ENCODE measurements around the gene FBLN5. TPM values are rescaled to one million over a fixed set of nuclear protein-coding genes. Genes with fewer than 3 reads are reported as not detected.
A peak's percentile ranks its signal among the peaks of the same experiment; 100 is the strongest.

Gene FBLN5
- total RNA-seq, 1 donor = 1.9 TPM

- DNase-seq (ENCODE audit: low read depth in 2 of 3, low spot score in 2 of 3) = peak in 1 of 3 donors; percentile 15
Observed at GRCh38 chr14:91835197-91835919, 112.1 kb downstream of the FBLN5 start.

- no peak for DNase-seq (ENCODE audit: low read depth in 2 of 3, low spot score in 2 of 3)
Observed at GRCh38 chr14:91834571-91834970, 112.9 kb downstream of the FBLN5 start.

GRCh38 chr14:91831337-91831736, 116.2 kb downstream of the FBLN5 start:
- DNase-seq (ENCODE audit: low read depth in 2 of 3, low spot score in 2 of 3) = no peak

- peak in 1 of 3 donors; percentile 40 for DNase-seq (ENCODE audit: low read depth in 2 of 3, low spot score in 2 of 3)
Observed at GRCh38 chr14:91830777-91831176, 116.7 kb downstream of the FBLN5 start.

- peak in 1 of 3 donors; percentile 59 for DNase-seq (ENCODE audit: low read depth in 2 of 3, low spot score in 2 of 3)
Observed at GRCh38 chr14:91829511-91829910, 118.0 kb downstream of the FBLN5 start.

GRCh38 chr14:91827746-91828145, 119.7 kb downstream of the FBLN5 start:
- DNase-seq (ENCODE audit: low read depth in 2 of 3, low spot score in 2 of 3) = no peak

Other genes starting within 250 kb of the FBLN5 start
- under 0.01 TPM for gene CATSPERB, start 215.6 kb downstream of the FBLN5 start, total RNA-seq
- 8.1 TPM for gene TC2N, start 80.2 kb downstream of the FBLN5 start, total RNA-seq
- gene TRIP11, start 92.4 kb upstream of the FBLN5 start, total RNA-seq = 16.2 TPM
- gene ATXN3, start 158.9 kb upstream of the FBLN5 start, total RNA-seq = 17.2 TPM
- 45.2 TPM for gene NDUFB1, start 174.0 kb upstream of the FBLN5 start, total RNA-seq
- 9.7 TPM for gene CPSF2, start 174.3 kb upstream of the FBLN5 start, total RNA-seq